Fibroblast of peridontal ligament (primary cell): Measurements from ENCODE around the gene EBF3.

Experiments used
- DNase-seq: peaks from one replicate; pipeline ENCODE4 v3.0.0-alpha.2; 2010; ENCODE audit errors: extremely low read depth

The EBF3 gene, protein sequence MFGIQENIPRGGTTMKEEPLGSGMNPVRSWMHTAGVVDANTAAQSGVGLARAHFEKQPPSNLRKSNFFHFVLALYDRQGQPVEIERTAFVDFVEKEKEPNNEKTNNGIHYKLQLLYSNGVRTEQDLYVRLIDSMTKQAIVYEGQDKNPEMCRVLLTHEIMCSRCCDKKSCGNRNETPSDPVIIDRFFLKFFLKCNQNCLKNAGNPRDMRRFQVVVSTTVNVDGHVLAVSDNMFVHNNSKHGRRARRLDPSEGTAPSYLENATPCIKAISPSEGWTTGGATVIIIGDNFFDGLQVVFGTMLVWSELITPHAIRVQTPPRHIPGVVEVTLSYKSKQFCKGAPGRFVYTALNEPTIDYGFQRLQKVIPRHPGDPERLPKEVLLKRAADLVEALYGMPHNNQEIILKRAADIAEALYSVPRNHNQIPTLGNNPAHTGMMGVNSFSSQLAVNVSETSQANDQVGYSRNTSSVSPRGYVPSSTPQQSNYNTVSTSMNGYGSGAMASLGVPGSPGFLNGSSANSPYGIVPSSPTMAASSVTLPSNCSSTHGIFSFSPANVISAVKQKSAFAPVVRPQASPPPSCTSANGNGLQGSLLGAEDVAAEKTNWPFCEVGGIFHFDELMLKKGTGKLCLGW

DNA sequence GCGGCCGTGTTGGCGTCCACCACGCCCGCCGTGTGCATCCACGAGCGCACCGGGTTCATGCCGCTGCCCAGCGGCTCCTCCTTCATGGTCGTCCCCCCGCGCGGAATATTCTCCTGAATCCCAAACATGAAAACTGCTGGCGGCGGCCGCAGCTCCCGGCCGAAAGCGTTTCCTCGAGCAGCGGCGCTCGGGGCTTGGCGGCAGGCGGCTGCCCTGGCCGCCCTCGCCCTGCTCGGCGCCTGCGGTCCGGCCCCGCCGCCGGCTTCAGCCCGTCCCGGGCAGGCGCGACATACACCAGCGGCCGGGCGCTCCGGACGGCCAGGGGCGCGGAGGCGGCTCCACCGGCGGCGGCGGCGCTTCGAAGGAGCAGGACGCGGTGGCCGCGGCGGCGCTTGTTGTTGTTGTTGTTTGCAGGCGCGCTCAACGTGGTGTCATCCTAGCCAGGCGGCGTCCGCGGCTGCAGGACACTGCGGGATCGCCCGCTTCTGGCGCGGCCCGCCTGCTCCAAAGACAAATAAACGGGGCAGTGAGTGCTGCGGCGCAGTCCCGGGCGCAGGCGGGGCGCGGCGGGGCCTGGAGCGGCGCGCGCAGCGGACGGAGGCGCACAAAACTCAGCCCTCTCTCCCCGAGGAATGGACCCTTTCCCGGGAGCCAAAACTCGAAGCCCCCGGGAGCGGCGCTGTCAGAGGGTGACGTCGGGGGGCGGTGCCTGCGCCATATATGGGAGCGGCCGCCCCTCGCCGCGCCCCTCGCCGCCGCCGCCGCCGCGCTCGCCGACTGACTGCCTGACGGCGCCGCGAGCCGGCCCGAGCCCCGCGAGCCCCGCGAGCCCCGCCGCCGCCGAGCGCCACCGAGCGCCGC, at the start of gene EBF3:
Gene EBF3 (minus strand): TSS at position 634 of the 861 bp plus-strand sequence. CDS start 506 bp downstream, at position 128.
- peak; percentile 90 for DNase-seq

DNA sequence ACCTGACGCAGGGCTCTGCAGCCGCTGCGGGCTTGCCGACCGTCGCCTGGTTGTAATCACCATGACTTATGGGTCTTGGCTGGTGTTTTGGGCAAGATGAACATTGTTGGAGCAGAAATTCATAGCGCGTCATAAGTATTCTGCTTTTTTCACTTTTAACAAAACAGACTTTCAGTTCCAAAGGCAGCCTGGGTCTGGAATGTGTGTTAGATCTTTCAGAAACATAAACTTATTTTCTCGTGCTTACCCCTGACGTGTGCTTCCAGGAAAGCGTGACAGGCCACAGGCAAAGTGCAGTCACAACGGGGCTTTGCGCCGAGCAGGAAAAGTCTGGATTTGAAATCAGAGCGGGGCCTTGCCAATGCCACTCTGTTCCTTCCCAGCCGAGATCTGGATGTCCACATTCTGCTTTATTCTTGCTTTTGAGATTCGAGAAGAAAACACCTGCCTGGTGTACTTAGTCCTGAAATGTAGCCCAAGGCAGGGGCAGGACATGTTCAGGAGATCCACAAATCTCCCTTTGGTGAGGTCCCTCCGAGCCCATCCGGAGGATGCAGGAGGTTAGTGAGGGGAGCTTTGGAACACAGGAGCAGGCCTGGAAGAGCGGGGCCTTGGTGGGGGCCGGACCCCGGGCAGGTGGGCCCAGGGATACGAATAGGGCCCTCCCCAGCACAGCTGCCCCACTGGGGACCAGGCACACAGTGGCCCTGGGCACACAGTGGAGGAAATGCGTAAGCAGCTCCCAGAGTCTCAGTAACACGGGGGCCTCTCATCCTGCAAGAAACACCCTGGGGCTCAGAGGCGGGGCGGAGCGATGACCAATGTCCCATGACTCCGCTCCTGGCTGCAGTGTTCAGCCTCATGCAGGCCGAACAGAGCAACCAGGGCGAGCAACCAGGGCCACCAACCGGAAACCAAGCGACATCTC, 49.5 kb upstream of the EBF3 start:
- DNase-seq = no peak

DNA sequence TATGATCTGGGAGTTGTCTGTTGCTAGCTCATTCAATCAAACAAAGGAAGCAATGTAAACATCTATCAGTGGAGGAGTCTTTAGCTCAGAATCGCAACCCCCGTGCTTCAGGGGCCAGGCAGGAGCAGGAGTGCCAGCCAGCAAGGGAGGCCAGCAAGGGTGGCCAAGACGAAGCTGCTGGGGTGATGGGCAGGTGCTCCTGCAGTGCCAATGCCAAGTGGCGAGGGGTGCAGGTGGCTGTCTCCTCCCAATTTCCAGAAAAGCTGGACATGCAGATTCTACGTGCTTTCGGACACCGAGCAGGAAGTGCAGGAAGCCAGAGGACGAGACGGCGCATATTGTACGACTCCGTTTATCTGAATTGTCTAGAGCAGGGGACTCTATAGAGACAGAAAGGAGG, 48.1 kb upstream of the EBF3 start:
- DNase-seq = no peak

DNA sequence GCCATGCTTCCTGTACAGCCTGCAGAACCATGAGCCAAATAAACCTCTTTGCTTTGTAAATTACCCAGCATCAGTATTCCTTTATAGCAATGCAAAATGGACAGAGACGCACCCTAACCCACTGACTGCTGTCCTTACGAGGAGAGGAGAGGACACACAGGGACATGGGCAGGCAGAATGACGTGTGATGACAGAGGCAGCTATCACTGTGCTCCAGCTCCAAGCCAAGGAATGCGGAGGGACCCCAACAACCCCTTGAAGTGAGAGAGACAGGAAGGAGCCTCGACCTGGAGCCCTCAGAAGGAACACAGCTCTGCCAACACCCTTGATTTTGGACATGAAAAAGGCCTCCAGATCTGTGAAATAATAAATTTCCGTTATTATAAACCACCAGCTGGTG, 46.6 kb upstream of the EBF3 start:
- no peak for DNase-seq

DNA sequence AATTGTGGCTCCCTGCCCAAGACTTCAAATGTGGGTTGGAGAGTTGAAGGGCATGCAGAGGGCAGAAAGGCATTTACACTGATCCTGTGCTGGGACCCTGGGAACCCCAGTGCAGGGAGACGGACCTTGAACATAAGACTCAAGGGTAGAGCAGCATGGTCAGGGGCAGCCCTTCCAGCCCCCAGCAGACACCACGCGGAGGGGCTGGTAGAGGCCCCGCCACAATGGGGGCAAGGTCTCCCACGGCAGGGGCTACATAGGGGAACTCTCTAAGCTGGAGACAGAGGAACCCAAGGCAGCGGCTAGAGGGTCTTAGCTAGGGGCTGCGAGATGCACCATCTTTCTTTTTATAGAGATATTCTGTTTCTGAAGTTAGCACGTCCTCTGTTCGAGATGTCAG, 45.2 kb upstream of the EBF3 start:
- DNase-seq = no peak

DNA sequence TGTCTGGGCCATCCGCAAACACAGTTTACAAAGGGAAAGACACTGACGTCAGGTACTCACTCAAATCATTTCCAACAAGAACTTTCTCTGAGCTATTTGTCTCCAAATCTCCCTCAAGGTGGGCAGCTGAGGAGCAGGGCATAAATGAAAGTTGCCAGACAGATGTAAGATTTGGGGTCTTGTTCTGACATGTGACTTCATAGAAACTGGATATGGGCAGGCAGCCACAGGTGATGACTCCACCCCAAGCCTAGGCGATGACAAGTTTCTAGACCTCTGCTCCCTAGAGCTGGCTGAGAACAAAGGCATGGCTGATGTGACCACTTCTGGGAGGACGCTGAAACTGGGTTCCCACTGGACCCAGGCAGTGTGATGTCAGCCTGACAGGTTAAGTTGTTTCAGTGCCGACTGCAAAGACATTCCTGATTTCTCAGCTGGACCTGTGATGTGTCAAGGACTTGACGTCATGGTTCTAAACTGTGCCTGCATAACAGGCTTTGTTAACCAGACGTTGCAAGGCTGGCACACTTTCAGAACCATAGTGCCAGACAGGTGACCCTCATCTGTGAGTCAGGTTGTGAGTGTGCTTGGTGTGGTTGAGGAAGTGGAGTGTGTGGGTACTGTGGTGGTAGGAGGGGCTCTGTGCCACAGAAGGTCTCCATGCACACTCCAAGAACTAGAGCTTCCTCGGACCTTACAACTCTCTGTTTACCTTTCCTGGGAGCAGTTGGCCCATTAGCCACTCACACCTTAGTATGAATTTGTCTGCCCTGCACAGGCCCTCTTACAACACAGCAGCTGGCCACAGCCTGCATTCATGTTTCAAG, 39.9 kb upstream of the EBF3 start:
- DNase-seq = no peak

DNA sequence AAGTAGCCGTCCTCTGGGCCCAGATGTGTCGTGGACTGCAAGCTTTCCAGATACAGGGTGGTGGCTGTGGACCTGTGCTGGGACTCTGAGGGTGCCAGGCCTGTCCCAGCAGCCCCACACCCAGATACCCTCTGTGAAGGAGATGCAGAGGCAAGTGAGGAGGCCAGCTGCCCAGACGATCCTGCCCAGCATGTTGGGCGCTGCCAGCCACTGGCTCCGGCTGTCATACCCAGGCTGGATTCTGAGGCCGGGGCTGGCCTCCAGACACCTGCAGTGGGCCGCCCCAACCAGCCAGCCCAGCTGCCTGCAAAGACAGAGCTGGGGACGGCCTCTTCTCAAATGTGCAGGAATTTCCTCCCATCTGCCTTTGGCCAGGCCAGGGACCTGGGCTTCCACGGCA, 39.1 kb upstream of the EBF3 start:
- no peak for DNase-seq

DNA sequence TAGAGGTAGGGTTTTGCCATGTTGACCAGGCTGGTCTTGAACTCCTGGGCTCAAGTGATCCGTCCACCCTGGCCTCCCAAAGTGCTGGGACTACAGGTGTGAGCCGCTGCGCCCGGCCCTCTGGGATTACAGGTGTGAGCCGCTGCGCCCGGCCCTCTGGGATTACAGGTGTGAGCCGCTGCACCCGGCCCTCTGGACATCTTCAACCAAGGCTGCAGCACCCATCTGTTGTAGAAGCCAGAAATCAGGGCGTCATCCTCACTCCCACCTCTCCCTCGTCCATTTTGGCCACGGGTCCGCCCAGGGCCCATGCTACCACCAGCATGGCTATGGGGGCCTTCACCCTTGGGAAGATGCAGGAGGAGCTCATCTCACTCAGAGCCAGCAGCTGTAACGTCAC, 38.5 kb upstream of the EBF3 start:
- no peak for DNase-seq

DNA sequence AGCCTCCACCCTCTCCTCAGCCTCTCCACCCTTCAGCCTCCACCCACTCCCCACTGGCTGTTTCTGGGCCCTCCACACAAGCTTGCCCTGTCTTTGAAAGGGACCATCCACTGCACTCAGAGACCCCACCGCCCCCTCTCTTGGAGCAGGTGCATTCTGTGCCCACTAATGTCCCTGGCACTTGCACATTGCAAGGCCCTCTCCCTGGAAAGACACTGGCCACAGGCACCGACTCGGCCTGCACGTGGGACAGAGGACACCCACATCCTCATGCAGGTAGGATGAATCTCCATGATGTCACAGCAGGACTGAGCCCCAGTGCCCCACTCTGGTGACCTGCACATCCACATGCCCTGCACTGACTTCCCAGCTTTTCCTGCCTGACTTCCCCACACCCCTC, 36.8 kb upstream of the EBF3 start:
- no peak for DNase-seq

DNA sequence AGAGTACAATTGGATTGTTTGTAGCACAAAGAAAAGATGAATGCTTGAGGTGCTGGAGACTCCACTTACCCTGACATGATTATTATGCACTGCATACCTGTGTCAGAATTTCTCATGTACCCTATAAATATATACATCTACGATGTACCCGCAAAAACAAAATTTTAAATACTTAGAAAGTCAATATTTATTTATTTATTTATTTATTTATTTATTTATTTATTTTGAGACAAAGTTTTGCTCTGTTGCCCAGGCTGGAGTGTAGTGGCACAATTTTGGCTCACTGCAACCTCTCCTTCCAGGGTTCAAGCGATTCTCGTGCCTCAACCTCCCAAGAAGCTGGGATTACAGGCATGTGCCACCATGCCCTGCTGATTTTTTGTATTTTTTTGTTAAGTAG, 35.1 kb upstream of the EBF3 start:
- DNase-seq = no peak

DNA sequence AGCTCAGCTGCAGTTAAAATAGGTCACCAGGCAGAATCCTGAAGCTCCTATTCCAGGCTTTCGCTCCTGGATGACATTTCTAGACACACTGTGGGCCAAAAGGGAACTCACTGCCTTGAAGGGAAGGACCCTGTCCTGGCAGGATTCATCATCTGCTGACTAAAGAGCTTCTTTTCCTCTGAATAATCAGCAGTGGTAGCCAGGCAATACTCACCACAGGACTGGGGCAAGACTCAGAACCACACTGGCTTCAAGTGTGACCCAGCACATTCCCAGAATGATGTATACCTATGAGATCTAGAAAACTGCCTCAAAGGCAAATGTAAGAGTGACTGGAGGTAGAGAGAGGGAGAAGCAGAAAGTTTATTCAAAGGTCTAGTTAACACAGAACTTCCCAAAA, 29.5 kb upstream of the EBF3 start:
- peak; percentile 88 for DNase-seq

DNA sequence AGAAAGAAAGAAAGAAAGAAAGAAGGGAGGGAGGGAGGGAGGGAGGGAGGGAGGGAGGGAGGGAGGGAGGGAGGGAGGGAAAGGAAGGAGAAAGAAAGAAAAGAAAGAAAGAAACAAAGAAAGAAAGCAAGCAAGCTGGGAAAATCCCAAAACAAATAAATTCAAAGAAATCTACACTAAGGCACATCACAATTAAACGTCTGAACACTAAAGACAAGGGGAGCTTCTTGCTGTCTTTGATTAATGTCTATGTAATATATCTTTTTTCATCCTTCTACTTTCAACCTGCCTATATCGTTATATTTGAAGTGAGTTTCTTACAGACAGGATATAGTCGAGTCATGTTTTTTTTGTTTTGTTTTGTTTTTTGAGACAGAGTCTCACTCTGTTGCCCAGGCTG, 28.3 kb upstream of the EBF3 start:
- no peak for DNase-seq

DNA sequence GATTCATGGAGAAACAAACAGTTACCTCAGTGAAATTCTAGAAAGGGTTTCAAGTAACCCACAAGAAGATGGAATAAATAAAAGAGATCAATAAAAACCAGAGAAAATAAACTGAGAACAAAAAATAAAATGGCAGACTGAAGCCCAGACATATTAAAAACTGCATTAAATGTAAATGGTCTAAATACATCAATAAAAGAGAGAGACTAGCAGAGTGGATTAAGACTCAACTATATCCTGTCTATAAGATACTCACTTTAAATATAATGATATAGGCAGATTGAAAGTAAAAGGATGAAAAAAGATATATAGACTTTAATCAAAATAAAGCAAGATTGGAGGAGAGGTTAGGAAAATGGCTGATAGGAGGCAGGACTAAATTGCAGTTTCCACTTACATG, 18.8 kb upstream of the EBF3 start:
- DNase-seq = no peak

DNA sequence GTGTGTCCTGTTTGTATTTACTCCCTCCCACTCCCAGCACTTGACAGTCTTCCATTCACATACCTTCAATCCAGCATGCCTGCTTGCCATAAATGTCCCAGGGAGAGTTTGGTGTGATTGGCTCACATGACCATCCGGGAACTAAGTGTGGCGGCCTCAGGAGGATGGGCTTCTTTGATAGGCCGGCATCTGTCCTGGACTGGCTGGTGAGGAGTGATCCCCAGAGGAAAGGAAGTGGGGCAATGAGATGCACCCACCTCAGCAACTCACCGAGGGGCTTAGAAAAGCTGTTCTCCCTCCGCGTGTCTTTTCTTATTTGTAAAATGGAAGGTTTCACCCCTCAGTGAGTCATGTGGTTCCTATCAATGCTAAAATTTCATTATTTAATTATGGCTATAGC, 14.9 kb upstream of the EBF3 start:
- DNase-seq = no peak

DNA sequence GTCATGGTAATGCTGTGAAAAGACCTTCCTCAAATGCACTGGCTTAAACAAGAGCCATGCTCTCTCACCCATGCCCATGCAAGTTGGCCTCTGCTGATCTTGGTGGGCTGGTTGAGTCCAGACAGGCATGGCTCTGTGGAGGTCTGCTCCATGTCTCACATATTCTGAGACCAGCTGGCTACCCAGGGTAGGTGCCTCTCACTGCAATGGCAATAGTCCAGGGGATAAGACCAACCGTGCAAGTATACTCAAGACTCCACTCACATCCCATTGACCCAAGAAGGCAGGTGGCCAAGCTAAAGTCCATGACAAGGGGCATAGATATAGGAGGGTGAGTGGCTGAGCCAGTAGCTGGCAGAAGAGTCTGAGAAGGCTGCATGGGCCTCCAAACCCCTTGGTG, 14.2 kb upstream of the EBF3 start:
- DNase-seq = no peak

DNA sequence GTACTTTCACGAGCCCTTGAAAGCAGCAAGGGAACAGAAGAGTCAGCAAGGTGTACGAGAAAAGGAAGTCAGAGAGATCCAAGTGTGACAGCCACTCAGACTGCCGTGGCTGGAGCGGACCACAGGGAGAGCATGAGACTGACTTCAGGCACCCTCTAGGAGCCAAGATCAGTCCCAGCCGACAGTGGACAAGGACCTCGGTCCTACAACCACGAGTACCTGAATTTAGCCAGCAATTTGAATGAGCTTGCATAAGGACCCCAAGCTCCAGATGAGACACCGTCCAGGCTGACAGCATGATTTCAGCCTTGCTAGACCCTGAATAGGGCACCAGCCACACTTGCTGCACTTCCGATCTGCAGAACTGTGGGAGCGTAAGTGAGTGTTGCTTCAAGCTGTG, 13.7 kb upstream of the EBF3 start:
- DNase-seq = no peak

DNA sequence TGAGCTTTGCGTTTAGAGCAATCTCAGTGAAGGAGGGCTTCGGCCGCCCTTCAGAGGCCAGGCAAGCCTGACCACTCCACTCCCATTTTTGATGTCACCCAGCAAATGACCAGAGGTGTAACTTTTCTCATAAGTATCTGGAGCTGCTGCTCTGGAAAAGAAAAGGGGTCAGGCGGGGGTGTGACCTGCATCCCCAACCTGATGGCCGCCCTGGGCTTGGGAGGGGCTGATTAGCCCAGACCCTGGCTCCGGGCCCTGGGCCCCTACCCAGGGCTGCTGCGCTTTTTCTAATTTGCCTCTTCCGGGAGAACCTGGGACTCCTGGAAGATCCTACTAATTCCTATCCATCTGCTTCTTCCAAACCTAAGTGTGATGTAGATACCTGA, 9.6 kb upstream of the EBF3 start:
- DNase-seq = no peak

DNA sequence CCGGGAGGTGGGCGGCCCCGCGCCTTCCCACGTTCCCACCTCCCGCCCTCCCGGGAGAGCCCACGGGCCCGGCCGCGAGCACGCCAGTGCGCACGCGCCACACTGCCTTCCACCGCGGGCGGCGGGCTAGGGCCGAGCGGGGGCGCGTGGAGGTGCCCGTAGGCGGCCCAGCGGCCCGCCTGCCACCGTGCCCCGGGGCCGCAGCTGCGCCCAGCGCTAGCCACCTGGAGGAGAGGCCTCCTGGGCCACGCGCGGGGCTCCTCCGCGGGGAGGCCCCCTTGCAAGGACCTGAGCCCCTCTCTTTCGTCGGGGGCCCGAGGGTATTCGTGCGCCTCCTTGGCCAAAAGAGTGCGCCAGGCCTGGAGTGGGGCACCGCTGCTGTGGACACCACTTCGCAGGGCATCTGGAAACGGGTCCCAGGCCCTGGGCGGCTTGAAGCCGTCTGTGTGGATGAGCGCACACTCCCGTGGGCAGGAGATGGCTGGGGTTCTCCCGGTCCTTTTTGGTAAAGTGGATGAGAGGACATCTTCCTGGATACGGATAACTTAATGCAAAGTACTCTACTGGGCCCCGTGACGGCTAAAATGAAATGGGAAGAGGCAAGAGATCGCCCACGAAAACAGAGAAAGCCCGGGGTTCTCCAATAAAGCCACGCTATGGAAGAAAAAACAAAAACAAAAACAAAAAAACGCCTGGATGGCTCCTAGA, 9.0 kb upstream of the EBF3 start:
- no peak for DNase-seq

DNA sequence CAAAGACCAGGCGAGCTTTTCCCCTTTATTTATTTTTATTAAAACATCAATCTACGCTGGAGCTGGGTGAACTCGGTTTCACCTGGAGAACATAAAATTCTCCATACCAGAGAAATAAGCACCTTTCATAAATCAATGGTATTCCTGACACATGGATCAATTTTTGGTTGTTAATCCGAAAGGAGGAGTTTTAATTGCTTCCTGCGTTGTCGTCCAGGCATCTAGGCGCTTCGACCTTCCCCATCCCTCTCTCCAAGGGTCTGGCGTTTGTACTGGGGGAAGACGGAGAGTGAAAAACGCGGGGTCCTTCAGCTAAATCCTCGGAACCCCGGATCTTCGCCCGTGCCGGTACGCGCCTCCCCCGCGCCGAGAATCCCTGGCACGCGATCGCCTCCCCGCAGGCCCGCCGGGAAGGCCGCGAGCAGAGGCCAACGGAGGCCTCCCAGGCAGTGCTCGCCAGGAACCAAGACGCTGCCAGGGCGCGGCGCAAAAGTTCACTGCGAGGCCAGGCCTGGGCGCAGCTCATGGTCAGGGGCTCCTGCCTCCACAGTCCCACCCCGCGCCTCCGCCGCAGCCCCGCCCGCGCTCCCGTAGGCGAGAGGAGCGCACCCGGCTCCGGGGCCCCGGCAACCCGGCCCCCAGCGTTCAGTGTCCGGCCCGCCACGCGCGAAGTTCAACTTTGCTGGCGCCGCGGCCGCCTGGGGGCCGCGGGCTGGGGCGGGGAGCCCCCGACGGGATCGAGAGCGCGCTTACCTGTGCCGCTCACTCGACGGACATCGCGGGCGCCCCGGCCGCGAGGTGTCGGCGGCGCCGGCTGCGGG, 8.3 kb upstream of the EBF3 start:
- DNase-seq = peak; percentile 45
